ENCODE data around the gene PKP4.

DNA sequence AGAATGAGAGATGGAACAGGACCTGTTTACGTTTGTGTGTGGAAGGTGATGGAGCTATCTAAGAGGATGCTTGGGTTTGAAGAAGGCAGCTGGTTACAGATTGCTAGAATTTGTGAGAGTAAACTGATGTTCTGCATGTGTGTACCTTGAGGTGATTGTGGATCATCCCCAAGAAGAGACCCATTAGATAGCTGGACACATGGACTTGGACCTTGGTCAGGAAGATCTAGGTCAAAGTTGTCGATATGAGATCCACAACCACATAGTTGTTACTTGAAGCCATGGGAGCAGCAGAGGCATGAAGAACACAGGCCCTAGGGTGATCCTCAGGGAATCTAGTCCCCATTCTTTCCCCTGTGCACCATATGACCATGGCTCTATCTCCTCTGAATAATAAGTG is 101.0 kb downstream of the PKP4 start:
- TF ChIP-seq, protein P1, sequence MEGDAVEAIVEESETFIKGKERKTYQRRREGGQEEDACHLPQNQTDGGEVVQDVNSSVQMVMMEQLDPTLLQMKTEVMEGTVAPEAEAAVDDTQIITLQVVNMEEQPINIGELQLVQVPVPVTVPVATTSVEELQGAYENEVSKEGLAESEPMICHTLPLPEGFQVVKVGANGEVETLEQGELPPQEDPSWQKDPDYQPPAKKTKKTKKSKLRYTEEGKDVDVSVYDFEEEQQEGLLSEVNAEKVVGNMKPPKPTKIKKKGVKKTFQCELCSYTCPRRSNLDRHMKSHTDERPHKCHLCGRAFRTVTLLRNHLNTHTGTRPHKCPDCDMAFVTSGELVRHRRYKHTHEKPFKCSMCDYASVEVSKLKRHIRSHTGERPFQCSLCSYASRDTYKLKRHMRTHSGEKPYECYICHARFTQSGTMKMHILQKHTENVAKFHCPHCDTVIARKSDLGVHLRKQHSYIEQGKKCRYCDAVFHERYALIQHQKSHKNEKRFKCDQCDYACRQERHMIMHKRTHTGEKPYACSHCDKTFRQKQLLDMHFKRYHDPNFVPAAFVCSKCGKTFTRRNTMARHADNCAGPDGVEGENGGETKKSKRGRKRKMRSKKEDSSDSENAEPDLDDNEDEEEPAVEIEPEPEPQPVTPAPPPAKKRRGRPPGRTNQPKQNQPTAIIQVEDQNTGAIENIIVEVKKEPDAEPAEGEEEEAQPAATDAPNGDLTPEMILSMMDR (conservative IDR thresholded peaks at IDR 0.05): no peak
- TF ChIP-seq EZH2 (IDR thresholded peaks at IDR 0.05; ENCODE audit: low read depth): no peak

All from PC-9 (cell line).